NCI-H128 (cell line): ENCODE results near the gene CMIP.
"Not testable (repeated sequence)": the region's sequence is repeated elsewhere in the genome, so short reads cannot be mapped to it uniquely, and the experiment has no call there.

Experiments
- DNase-seq: peaks from one replicate; lab custom pipeline; 2025; ENCODE audit not compliant: unreplicated experiment; lab: John Stamatoyannopoulos, UW

The CMIP gene

DNA sequence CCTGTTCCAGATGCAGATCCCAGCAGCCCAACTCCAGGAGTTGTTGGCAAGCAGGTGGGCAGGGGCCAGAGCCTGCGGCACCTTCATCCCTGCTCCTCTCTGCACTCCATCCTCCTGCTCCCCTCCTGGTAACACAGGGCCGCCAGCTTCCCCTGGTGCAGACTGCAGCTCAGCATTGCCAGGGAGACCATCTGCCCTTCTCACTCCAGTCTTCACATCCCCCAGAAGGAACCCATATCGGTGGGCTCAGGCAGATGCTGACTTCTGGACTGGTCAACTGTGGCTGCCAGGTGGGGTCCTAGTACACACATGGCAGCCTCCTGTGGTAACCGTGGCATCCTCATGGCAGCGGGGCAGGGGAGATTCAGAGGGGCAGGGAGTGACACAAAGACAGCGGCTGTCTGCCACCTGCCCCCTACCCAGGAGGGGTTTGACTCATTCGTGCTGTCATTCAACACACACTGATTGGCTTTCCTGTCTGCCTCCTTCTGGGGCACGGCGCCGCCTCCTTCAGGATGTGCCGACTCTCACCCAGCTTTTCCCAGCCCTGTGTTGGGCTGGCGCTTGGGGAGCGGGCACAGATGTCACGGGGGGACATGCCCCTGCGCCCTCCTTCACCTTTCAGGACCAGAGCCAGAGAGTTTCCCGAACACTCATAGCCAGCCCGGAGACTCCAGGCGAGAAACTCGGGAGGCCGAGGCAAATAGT lies 120.9 kb downstream of the CMIP start:
- no peak for DNase-seq

- DNase-seq = no peak
Observed at GRCh38 chr16:81566086-81567007, 121.7 kb downstream of the CMIP start.

GRCh38 chr16:81567087-81567486 lies 122.5 kb downstream of the CMIP start:
- no peak for DNase-seq

DNA sequence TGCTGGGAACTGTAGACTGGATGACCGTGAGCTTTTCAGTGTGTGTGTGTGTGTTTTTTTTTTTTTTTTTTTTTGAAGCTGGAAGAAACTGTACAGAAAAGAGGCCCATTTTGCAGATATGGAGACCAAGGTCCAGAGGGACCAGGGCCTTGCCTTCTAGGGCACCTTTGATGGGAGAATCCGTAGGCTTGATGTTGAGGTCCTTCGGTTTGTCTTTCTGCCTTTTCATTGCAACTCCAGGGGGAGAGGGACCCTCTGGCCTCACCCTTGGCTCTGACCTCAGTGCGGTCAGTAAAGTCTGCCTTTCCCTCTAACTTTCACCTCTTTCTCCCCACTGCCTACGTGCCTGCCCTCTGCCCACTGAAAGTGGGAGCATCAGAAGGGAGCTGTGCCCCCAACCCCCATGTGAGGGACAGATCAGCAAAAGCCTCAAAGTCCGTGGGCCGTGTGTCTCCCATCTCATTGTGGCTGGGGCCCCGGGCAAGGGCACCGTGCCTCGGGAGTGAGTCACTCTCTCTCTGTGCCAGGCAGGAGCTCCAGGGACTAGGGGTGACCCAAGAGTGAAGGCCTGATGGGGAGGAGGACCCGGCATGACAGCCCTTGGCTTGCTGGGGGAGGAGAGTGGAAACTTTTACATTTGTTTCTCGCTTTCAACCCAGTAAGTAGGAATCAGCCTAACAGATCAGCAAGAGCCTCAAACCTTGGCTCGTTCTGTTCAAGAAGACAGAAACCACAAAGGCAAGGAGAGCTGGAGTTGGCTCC lies 123.6 kb downstream of the CMIP start:
- DNase-seq = no peak

- DNase-seq = no peak
Observed at GRCh38 chr16:81568749-81569087, 124.1 kb downstream of the CMIP start.

DNA sequence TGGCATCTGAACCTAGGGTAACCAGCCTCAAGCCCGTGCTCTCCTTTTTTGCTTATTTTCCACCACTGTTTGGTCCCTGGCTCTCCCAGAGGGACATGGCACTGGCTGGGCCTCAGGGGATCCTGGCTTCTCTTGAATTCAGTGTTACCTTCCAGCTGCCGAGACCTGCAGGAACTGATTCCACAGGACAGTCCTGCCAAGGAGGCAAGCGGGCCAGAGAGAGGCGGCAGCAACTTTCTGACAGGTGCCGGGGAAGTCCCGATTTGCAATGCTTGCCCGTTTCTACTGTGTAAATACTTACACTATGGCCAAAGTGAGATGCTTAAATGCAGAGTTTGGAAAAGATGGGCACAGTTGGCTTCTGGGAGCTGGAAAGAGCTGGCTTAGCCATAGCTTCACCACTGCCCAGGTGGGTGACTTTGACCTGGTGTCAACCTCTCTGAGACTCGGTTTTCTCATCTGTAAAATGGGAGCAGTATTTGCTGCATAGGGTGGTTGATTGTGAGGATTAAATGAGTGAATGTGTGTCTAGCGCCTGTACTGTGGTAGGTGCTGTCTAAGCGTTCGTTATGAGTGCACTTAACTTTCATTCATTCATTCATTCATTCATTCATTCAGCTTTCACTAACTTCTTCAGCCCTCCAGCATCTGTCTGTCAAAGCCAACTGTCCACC lies 124.9 kb downstream of the CMIP start:
- DNase-seq = no peak

DNA sequence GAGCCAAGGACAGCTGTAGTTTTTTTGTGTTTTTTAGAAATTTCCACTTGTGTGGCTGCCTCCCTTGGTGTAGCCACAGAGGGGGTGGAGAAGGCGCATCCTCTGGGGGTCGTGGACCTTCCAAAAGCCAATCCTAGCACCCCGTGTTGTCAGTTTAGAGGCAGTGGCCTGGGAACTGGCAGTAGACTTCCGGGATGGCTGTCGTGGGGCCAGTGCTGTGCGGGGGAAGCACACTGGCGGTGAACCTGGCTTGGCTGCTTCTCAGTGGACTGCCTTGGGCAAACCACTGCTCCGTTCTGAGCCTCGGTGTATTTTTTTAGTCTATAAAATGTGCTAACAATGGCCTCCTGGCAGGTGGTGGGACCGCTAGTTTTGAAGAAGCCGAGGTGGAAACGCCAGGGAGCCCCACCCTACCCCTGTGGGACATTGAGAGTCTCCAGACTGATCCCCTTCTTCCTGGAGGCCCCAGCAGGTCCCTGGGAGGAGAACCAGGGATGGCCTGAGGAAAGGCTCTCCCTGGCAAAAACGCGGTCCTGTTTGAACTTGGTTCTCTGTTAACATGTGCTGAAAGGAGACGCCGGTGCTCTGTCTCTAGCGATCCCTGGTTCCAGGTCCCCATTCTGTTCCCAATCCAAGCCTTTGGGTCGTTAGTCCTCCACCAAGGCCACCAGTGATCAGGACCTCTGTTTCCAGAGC lies 125.7 kb downstream of the CMIP start:
- DNase-seq = no peak

GRCh38 chr16:81571175-81571574 lies 126.6 kb downstream of the CMIP start:
- no peak for DNase-seq

- DNase-seq = no peak
Observed at GRCh38 chr16:81571592-81572385, 127.2 kb downstream of the CMIP start.

DNA sequence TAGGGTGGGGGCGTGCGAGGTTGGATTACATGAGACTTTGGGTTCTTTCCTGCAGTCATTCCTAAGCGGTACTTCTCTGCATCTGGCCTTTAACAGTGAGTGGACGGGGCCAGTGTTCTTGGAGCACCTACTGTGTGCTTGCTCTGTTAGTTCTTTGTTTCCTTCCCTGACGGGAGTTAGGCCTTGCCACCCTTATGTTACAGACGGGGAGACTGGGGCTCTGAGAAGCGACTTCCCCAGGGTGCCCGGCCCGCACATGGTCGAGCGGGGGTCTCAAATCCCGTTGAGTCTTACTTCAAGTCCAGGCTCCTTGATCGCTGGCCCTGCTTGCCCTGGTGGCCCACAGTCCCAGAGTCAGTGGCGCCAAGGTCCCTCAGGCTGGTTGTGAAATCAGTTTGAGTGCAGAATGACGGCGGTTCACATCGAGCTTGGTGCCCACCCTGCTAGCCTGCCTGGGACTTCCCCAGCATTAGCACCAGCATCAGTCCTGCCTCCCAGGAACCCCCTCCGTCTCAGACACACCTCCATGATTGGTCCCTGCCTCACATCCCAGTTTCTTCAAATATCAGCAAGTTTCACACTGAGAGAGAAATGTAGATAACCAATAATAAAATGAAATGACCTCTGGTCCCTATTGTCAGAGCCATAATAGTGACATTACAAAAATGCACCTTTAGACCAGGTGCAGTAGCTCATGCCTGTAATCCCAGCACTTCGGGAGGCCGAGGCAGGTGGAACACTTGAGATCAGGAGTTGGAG lies 128.0 kb downstream of the CMIP start:
- DNase-seq = no peak

DNA sequence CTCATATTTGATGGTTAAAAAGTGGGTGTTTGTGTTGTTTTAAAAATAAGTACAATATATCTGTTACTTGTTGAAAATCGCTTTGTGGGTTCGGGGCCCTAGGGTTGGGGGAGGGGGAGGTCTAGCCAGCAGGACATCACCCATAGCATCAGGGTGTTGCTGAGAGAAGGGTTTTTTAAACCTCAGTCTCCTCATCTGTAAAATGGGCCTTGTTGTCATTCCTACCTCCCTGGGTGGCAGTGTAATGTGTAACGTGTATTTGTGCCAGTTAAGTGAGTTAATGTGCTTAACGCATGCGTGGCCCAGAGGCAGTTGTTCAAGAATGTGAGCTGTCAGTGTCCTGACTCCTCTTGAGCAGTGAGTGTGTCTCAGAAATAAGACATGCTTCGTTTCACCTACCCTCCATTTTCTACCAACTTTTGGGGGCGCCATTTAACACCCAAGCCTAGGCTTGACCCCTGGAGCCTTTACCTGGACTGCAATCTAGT lies 129.0 kb downstream of the CMIP start:
- DNase-seq = no peak

- DNase-seq = no peak
Observed at GRCh38 chr16:81574168-81574567, 129.6 kb downstream of the CMIP start.

- DNase-seq = no peak
Observed at GRCh38 chr16:81575307-81575706, 130.7 kb downstream of the CMIP start.

GRCh38 chr16:81575834-81576233 lies 131.2 kb downstream of the CMIP start:
- DNase-seq = no peak

DNA sequence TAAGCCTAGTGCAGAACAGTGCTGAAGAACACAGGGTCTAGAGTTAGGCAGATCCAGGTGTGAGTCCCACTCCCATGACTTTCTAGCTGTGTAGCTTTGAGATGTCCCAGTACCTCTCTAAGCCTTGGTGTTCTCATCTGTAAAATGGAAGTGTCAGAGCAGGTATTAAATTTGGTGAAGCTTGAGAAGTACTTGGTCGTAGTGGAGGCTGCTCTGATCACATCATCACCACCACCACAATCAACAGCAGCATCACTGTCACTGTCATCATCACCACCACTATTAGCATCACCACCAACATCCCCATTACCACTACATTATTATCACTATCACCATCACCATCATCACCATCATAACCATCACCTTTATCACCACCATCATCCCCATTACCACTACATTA lies 132.1 kb downstream of the CMIP start:
- no peak for DNase-seq

DNA sequence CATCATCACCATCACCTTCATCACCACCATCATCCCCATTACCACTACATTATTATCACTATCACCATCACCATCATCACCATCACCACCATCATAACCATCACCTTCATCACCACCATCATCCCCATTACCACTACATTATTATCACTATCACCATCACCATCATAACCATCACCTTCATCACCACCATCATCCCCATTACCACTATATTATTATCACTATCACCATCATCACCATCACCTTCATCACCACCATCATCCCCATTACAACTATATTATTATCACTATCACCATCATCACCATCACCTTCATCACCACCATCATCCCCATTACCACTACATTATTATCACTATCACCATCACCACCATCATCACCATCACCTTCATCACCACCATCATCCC lies 132.7 kb downstream of the CMIP start:
- DNase-seq = not testable (repeated sequence)

DNA sequence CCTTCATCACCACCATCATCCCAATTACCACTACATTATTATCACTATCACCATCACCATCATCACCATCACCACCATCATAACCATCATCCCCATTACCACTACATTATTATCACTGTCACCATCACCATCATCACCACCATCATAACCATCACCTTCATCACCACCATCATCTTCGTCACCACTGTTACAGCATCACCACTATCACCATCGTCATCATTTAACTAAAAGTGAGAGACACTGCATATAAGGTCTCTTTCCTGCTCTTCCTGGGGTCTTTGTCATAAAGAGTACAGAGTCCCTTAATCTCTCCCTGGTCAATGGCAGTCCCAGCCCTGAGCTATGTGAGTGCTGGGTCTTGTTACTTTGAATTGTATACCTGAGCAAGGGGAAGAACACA lies 133.5 kb downstream of the CMIP start:
- no peak for DNase-seq

GRCh38 chr16:81578636-81579413 lies 134.2 kb downstream of the CMIP start:
- DNase-seq = no peak
